H1 (cell line): ENCODE results near the gene TRPV4. TPM values are rescaled to one million over a fixed set of nuclear protein-coding genes. Genes with fewer than 3 reads are reported as not detected.

Source experiments
- CTCF ChIA-PET: fragments of 300-600 bp; sonication (Branson Sonifier 250); formaldehyde crosslinking; loops from one replicate; lab custom pipeline; 2021; ENCODE audit not compliant: partially characterized antibody; lab: Charles Lee
- POLR2A ChIA-PET: fragments of 300-600 bp; sonication (Branson Sonifier 250); formaldehyde crosslinking; loops from one replicate; lab custom pipeline; 2021; ENCODE audit warnings: inconsistent platforms; ENCODE audit not compliant: partially characterized antibody; lab: Charles Lee
- DNase-seq, 2 experiments: peaks; one replicate each; pipeline versions ENCODE4 v3.0.0 to v3.0.0-alpha.2; 2010 to 2022; ENCODE audit warnings: low spot score in 2 of 2, low read depth in 1 of 2, mixed read lengths in 1 of 2
- FAIRE-seq: peaks from 2 replicates; lab custom pipeline; 2011; peaks lifted over from hg19 to GRCh38; lab: Jason Lieb, UNC
- H2AFZ ChIP-seq: 2 replicates; pipeline ENCODE4 v1.8.1; 2012; ENCODE audit warnings: low read length, inconsistent platforms
- H2AK5ac ChIP-seq: 2 replicates; pipeline ENCODE4 v1.6.1; 2013; ENCODE audit warnings: low read depth, low read length
- H2BK120ac ChIP-seq: replicated peaks from 2 replicates; pipeline ENCODE3; 2013; ENCODE audit warnings: low read depth, low read length, inconsistent platforms
- H2BK12ac ChIP-seq: 2 replicates; pipeline ENCODE4 v1.6.1; 2013; ENCODE audit warnings: low read depth, low read length
- H2BK15ac ChIP-seq: 2 replicates; pipeline ENCODE4 v1.6.1; 2013; ENCODE audit warnings: low read length
- H2BK20ac ChIP-seq: 2 replicates; pipeline ENCODE4 v1.6.1; 2013; ENCODE audit warnings: low read length
- H2BK5ac ChIP-seq: 2 replicates; pipeline ENCODE4 v1.6.1; 2013; ENCODE audit warnings: low read depth, low read length
- H3K14ac ChIP-seq: 2 replicates; pipeline ENCODE4 v1.6.1; 2013; ENCODE audit warnings: inconsistent platforms; ENCODE audit not compliant: insufficient read length
- H3K18ac ChIP-seq: 2 replicates; pipeline ENCODE4 v1.6.1; 2013; ENCODE audit warnings: low read length; ENCODE audit errors: extremely low read depth
- H3K23ac ChIP-seq: 2 replicates; pipeline ENCODE4 v1.6.1; 2013; ENCODE audit warnings: inconsistent platforms; ENCODE audit not compliant: insufficient read length
- H3K23me2 ChIP-seq: 2 replicates; pipeline ENCODE4 v1.6.1; 2013; ENCODE audit warnings: low read depth, low read length
- H3K27ac ChIP-seq: 2 replicates; pipeline ENCODE4 v1.6.1; 2011; ENCODE audit warnings: low read depth, low read length, inconsistent platforms
- H3K27me3 ChIP-seq, 4 experiments: replicated peaks in 1 of 4; 1 replicate in 1 of 4; 2 replicates in 3 of 4; pipeline versions ENCODE4 v1.6.1 to v1.8.1; 2011 to 2013; ENCODE audit warnings: low read length in 3 of 4, mild to moderate bottlenecking in 3 of 4, inconsistent platforms in 2 of 4, mixed read lengths in 2 of 4, moderate library complexity in 1 of 4; ENCODE audit not compliant: control insufficient read depth in 3 of 4, insufficient read depth in 3 of 4; ENCODE audit errors: extremely low read depth in 1 of 4
- H3K36me3 ChIP-seq, 4 experiments: 2 replicates each; pipeline versions ENCODE4 v1.6.1 to v1.8.1; 2011 to 2013; ENCODE audit warnings: mild to moderate bottlenecking in 4 of 4, low read length in 3 of 4, moderate library complexity in 2 of 4, control low read depth in 1 of 4, inconsistent platforms in 1 of 4; ENCODE audit not compliant: insufficient read depth in 4 of 4, control insufficient read depth in 2 of 4
- H3K4ac ChIP-seq: replicated peaks from 2 replicates; pipeline ENCODE3; 2013; ENCODE audit warnings: low read length, low read depth, mixed read lengths, inconsistent platforms; ENCODE audit not compliant: insufficient read length
- H3K4me1 ChIP-seq, 4 experiments: replicated peaks in 1 of 4; 1 replicate in 1 of 4; 2 replicates in 3 of 4; pipeline versions ENCODE4 v1.6.1 to v1.8.1; 2011 to 2013; ENCODE audit warnings: low read length in 3 of 4, inconsistent platforms in 2 of 4, mixed read lengths in 1 of 4; ENCODE audit not compliant: insufficient read depth in 4 of 4, control insufficient read depth in 3 of 4
- H3K4me2 ChIP-seq, 2 experiments: 2 replicates each; pipeline versions ENCODE4 v1.6.1 to v1.8.1; 2011 to 2013; ENCODE audit warnings: low read depth in 2 of 2, low read length in 2 of 2, control low read depth in 1 of 2, inconsistent platforms in 1 of 2, mild to moderate bottlenecking in 1 of 2; ENCODE audit not compliant: insufficient read depth in 1 of 2
- H3K4me3 ChIP-seq, 4 experiments: fragments of 200-600, 300-600 bp in 1 of 4; sonication (generic), shearing (Covaris generic), sonication (Bioruptor Twin) in 1 of 4; 2 replicates each; pipeline versions ENCODE4 v1.5.1 to v1.8.1; 2011 to 2016; ENCODE audit warnings: low read length in 4 of 4, low read depth in 3 of 4, control low read depth in 2 of 4, inconsistent platforms in 2 of 4, mild to moderate bottlenecking in 2 of 4, mixed read lengths in 1 of 4, moderate library complexity in 1 of 4; ENCODE audit not compliant: insufficient read depth in 2 of 4; ENCODE audit errors: extremely low read depth in 1 of 4
- H3K56ac ChIP-seq: replicated peaks from 2 replicates; pipeline ENCODE3; 2013; ENCODE audit warnings: low read depth, mild to moderate bottlenecking, mixed read lengths, low read length, inconsistent platforms; ENCODE audit not compliant: insufficient read length
- H3K79me1 ChIP-seq: 2 replicates; pipeline ENCODE4 v1.6.1; 2013; ENCODE audit warnings: low read depth, low read length, control low read depth
- H3K79me2 ChIP-seq, 2 experiments: 2 replicates each; pipeline versions ENCODE4 v1.6.1 to v1.8.1; 2012 to 2013; ENCODE audit warnings: low read length in 2 of 2, mild to moderate bottlenecking in 2 of 2, inconsistent platforms in 1 of 2; ENCODE audit not compliant: insufficient read depth in 2 of 2, control insufficient read depth in 1 of 2
- H3K9ac ChIP-seq, 4 experiments: replicated peaks in 1 of 4; 1 replicate in 1 of 4; 2 replicates in 3 of 4; pipeline versions ENCODE4 v1.6.1 to v1.8.1; 2011 to 2013; ENCODE audit warnings: low read depth in 3 of 4, low read length in 3 of 4, control low read depth in 2 of 4, mild to moderate bottlenecking in 2 of 4, moderate library complexity in 2 of 4, inconsistent platforms in 1 of 4; ENCODE audit errors: extremely low read depth in 1 of 4
- H3K9me3 ChIP-seq, 2 experiments: 2 replicates each; pipeline versions ENCODE4 v1.6.1 to v1.8.1; 2012 to 2013; ENCODE audit warnings: mild to moderate bottlenecking in 2 of 2, moderate library complexity in 2 of 2, control low read depth in 1 of 2, inconsistent platforms in 1 of 2, low read depth in 1 of 2, low read length in 1 of 2, mixed read lengths in 1 of 2; ENCODE audit not compliant: insufficient read depth in 2 of 2
- H4K20me1 ChIP-seq, 2 experiments: replicated peaks in 1 of 2; 2 replicates each; pipeline versions ENCODE3 to v1.8.1; 2011 to 2013; ENCODE audit warnings: inconsistent platforms in 2 of 2, low read length in 2 of 2, mild to moderate bottlenecking in 1 of 2; ENCODE audit not compliant: insufficient read depth in 2 of 2, control insufficient read depth in 1 of 2
- H4K5ac ChIP-seq: 2 replicates; pipeline ENCODE4 v1.6.1; 2013; ENCODE audit warnings: low read length, low read depth, mixed read lengths, inconsistent platforms; ENCODE audit not compliant: insufficient read length
- H4K8ac ChIP-seq: 2 replicates; pipeline ENCODE4 v1.8.0; 2013; ENCODE audit warnings: mild to moderate bottlenecking, moderate library complexity, low read length, inconsistent platforms; ENCODE audit not compliant: insufficient read depth; ENCODE audit errors: extremely low read depth
- H4K91ac ChIP-seq: replicated peaks from 2 replicates; pipeline ENCODE3; 2013; ENCODE audit warnings: low read length, mixed read lengths, inconsistent platforms; ENCODE audit not compliant: insufficient read length
- CTCF ChIP-seq, 3 experiments: IDR thresholded peaks; 1 replicate in 2 of 3; 2 replicates in 1 of 3; pipeline versions ENCODE4 v1.5.1 to v1.6.1; 2011; ENCODE audit warnings: low read length in 3 of 3, mild to moderate bottlenecking in 3 of 3, inconsistent platforms in 2 of 3, low read depth in 1 of 3, moderate library complexity in 1 of 3; ENCODE audit not compliant: insufficient read depth in 1 of 3; ENCODE audit errors: control extremely low read depth in 1 of 3
- SP2 ChIP-seq: IDR thresholded peaks from 2 replicates; pipeline ENCODE4 v1.6.1; 2012; ENCODE audit warnings: mild to moderate bottlenecking, low read length, inconsistent platforms
- WGBS, 2 experiments: shearing (Covaris generic) in 1 of 2; methylation state at CpG; one replicate each; pipeline versions ENCODE4 v1.1.6 to v1.1.7; 2013 to 2015; ENCODE audit warnings: low lambda C conversion rate in 2 of 2, mixed read lengths in 2 of 2, inconsistent platforms in 1 of 2, low coverage in 1 of 2, missing lambda C conversion rate in 1 of 2; ENCODE audit not compliant: insufficient replicate concordance in 2 of 2, insufficient coverage in 1 of 2, insufficient read length in 1 of 2; ENCODE audit errors: extremely low coverage in 1 of 2, missing lambda C conversion rate in 1 of 2; 5-methylcytosine and 5-hydroxymethylcytosine counted together
- polyA plus RNA-seq, 7 experiments: library from polyadenylated mRNA; depleted of rRNA in 3 of 7; stranded (reverse) in 5 of 7; unstranded in 2 of 7; fragments of >200 nt in 5 of 7; fragments of 200-250 nt in 2 of 7; gene quantifications; 1 replicate in 5 of 7; 2 replicates in 1 of 7; 4 replicates in 1 of 7; pipeline versions ENCODE4 v1.2.1 to v1.2.3, GENCODE V29; 2011 to 2013; ENCODE audit warnings: missing spikeins in 2 of 7, mixed read lengths in 2 of 7
- total RNA-seq: library from RNA; stranded (reverse); fragmentation: NEBNext Ultra II Directional; extraction: Animal tissue kit (Norgen Biotek cat#: 25700); gene quantifications from 2 replicates; pipeline ENCODE4 v1.2.1, GENCODE V29; 2021

Gene TRPV4
- total and polyA plus RNA-seq, 2 of the 8 experiments (the other 6 are each of a cell fraction or from before 2014, with no cell fraction given), result 2.1 to 6.2 TPM

- H2BK12ac ChIP-seq, result no peak overlapping the region
- no peak overlapping the region for H3K9ac ChIP-seq
- ChIA-PET POLR2A (interaction anchor here (0.7 to 1.1 kb wide), 2 partner anchors 12 to 28 kb away, joined by 3 read pairs; no protein-coding TSS in a partner anchor), CTCF (interaction anchor here (0.6 to 2.7 kb wide), 9 partner anchors 8 to 122 kb away, joined by 3 to 13 read pairs (median 5); no protein-coding TSS in a partner anchor)
- H3K79me2 ChIP-seq, result no peaks in the 10 kb centered on the region
- no peak overlapping the region for H4K5ac ChIP-seq
- H3K4me3 ChIP-seq, result no peak overlapping the region
- H2AK5ac ChIP-seq, result no peak overlapping the region
- no peak overlapping the region for H2BK20ac ChIP-seq
- no peak overlapping the region for H3K27ac ChIP-seq
- FAIRE-seq (no peak), DNase-seq (no peak)
- no peak overlapping the region for H3K14ac ChIP-seq
- 0 out of 4 replicates have a peak, but pooled peaks cover 0 to 5% of the 10 kb centered on the region in 2 experiments for H3K9me3 ChIP-seq
- H2AFZ ChIP-seq, result no peak overlapping the region
- no peak overlapping the region for H2BK120ac ChIP-seq
- peak; percentile 19 to 39 (median 24); a peak in 3 of 4 replicates for TF ChIP-seq CTCF (IDR thresholded peaks at IDR 0.05; ENCODE audit: control extremely low read depth in 1 of 3, insufficient read depth in 1 of 3, low read depth in 1 of 3, low read length in 3 of 3)
- no peak for TF ChIP-seq SP2
- H4K8ac ChIP-seq, result peak overlapping the region; percentile 48; the same call in 1 of the 2 replicates
- H3K79me1 ChIP-seq, result no peaks in the 10 kb centered on the region
- WGBS, 2 experiments, result 72% methylated on average over 5 of the region's 5 CpGs; no CpG with 5 or more reads in 1 of the 2 experiments
- no peak overlapping the region for H3K56ac ChIP-seq
- peaks cover 0 to 18% of the 10 kb centered on the region in 2 experiments for H4K20me1 ChIP-seq
- no peaks in the 10 kb centered on the region; a peak in 1 of 7 replicates for H3K4me1 ChIP-seq
- no peak overlapping the region for H2BK15ac ChIP-seq
- H3K27me3 ChIP-seq, result no peaks in the 10 kb centered on the region
- H3K23ac ChIP-seq, result no peak overlapping the region
- H3K18ac ChIP-seq, result no peak overlapping the region
- no peak overlapping the region for H3K4me2 ChIP-seq
- peaks cover 23% of the 10 kb centered on the region; the same call in 1 of the 2 replicates for H3K23me2 ChIP-seq
- no peak overlapping the region for H3K4ac ChIP-seq
- no peaks in the 10 kb centered on the region for H3K36me3 ChIP-seq
- no peak overlapping the region for H4K91ac ChIP-seq
- H2BK5ac ChIP-seq, result no peak overlapping the region
These were observed 21.6 kb downstream of the TRPV4 start for GRCh38 chr12:109811624-109811995.
